ENCODE measurements around the gene MRGPRF.

Gene MRGPRF

DNA sequence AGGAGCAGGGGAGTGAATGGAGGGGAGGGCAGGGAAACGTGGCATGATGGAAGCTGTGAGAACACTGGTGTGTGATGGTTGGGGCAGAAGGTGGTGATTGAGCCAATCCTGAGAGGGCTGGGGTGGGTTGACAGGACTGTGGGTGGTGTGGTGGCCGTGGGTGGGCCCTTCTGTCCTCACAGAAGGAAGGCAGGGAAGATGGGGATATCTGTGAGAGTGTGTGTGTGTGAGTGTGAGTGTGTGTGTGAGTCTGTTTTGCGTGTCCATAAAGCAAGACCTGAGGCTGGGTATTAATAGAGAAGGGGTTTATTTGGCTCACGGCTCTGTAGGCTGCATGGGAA lies 48.6 kb upstream of the MRGPRF start:
- Histone ChIP-seq H3K4me3 (ENCODE audit: low read depth, low read length) (no peak overlapping the region), H3K4me1 (ENCODE audit: control insufficient read depth, insufficient read depth, low read length) (no peaks in the 10 kb centered on the region), H3K36me3 (ENCODE audit: control insufficient read depth in 2 of 2, insufficient read depth in 1 of 2, low read length in 2 of 2) (peaks cover 0 to 42% of the 10 kb centered on the region in 2 experiments; a peak in 2 of 3 replicates), H3K9me3 (ENCODE audit: control insufficient read depth, insufficient read depth, low read depth, low read length) (no peaks in the 10 kb centered on the region), H3K27ac (ENCODE audit: extremely low read depth, low read depth, low read length) (no peak overlapping the region)
- POLR2A ChIA-PET = no interaction called here
- TF ChIP-seq EGR2 (tag by site-specific recombination; IDR thresholded peaks at IDR 0.05; ENCODE audit: low read depth) (peak; percentile 82), ZFHX2 (tag by site-specific recombination; conservative IDR thresholded peaks at IDR 0.05) (peak; percentile 81), ZNF133 (tag by site-specific recombination; IDR thresholded peaks at IDR 0.05) (no peak)
- CTCF ChIA-PET = interaction anchor here (1.0 kb wide), 1 partner anchor 429 kb away, joined by 3 read pairs; no protein-coding TSS in a partner anchor

DNA sequence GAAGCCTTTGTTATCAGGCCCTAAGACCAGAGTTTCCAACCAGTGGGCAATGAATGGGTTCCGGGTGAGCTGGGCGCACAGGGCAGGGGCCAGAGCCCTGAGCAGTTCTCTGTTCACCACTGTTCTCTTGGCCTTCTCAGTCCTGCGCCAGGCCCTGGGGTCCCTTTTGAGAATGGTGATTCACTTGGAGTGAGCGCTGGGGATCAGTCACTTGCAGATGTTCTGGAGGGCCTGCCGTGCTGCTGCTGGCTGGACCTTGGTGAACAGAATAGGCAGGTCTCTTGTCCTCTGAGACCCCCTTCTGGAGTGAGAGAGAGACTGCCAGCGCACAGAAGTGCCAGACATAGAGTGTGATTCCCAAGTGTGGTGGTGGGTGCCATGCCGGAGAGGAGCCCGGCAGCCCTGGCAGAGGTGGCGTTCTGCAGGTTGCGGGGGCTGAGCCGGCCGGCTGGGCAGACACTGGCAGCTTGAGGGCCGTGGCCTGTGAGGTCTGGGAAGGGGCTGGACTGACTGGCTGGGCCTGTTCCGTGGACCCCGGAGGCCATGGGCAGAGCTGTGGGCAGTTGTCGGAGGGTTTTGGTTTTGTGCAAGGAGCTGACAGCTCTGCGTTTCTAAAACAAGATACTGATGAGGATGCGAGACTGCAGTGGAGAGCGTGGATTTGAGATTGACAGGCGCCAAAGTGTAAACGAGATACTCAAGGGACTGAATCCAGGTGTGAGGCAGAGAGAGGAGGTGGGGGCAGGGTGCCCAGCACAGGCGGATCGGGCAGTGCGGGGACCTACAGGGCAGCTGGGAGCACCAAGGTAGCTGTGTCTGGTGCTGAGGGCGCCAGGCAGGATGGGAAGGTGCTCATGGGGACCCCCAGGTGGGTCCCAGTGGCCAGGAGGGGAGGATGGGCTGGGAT lies 48.0 kb upstream of the MRGPRF start:
- Histone ChIP-seq H3K27ac (ENCODE audit: extremely low read depth, low read depth, low read length) (no peak overlapping the region), H3K9me3 (ENCODE audit: control insufficient read depth, insufficient read depth, low read depth, low read length) (no peaks in the 10 kb centered on the region), H3K4me3 (ENCODE audit: low read depth, low read length) (no peak overlapping the region), H3K4me1 (ENCODE audit: control insufficient read depth, insufficient read depth, low read length) (no peaks in the 10 kb centered on the region), H3K36me3 (ENCODE audit: control insufficient read depth in 2 of 2, insufficient read depth in 1 of 2, low read length in 2 of 2) (peaks cover 0 to 43% of the 10 kb centered on the region in 2 experiments; a peak in 2 of 3 replicates)
- TF ChIP-seq ZNF701 (tag by site-specific recombination; IDR thresholded peaks at IDR 0.05) (no peak), ZNF311 (tag by site-specific recombination; IDR thresholded peaks at IDR 0.05; ENCODE audit: borderline replicate concordance) (no peak), SP7 (tag by site-specific recombination; IDR thresholded peaks at IDR 0.05) (no peak), ZNF221 (tag by site-specific recombination; IDR thresholded peaks at IDR 0.05; ENCODE audit: borderline replicate concordance) (no peak), GFI1B (tag by site-specific recombination; IDR thresholded peaks at IDR 0.05) (no peak)
- ChIA-PET POLR2A (no interaction called here), CTCF (interaction anchor here (1.0 kb wide), 1 partner anchor 428 kb away, joined by 3 read pairs; no protein-coding TSS in a partner anchor)

DNA sequence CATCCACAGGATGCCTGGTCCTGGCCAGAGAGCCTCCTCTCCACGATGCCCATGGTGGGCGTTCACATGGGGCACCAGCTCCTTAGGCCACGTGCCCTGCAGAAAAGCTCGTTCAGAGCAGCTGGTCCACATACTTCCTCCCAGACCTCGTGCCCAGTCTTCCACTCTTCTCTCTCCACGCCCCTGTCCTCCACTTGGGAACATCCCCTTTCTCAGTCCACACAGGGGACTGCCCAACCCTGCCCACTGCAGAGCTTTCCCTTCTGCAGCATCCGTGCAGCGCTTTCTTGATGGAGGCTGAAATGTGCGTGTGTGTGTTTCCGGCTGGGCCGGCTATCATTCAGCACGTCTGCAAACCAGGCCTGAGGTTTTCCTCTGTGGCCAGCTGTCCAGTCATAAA lies 46.9 kb upstream of the MRGPRF start:
- TF ChIP-seq ZNF837 (tag by site-specific recombination; IDR thresholded peaks at IDR 0.05) = no peak
- no peak for TF ChIP-seq ZNF391 (tag by site-specific recombination; IDR thresholded peaks at IDR 0.05; ENCODE audit: borderline replicate concordance, low read depth)
- TF ChIP-seq ZNF843 (tag by site-specific recombination; IDR thresholded peaks at IDR 0.05) = no peak
- no peak for TF ChIP-seq ZBTB21 (tag by site-specific recombination; IDR thresholded peaks at IDR 0.05)
- TF ChIP-seq ZNF121 (tag by site-specific recombination; IDR thresholded peaks at IDR 0.05) = no peak
- H3K27ac ChIP-seq (ENCODE audit: extremely low read depth, low read depth, low read length) = no peak overlapping the region
- H3K4me3 ChIP-seq (ENCODE audit: low read depth, low read length) = no peak overlapping the region
- peaks cover 0 to 46% of the 10 kb centered on the region in 2 experiments; a peak in 2 of 3 replicates for H3K36me3 ChIP-seq (ENCODE audit: control insufficient read depth in 2 of 2, insufficient read depth in 1 of 2, low read length in 2 of 2)
- no peaks in the 10 kb centered on the region for H3K9me3 ChIP-seq (ENCODE audit: control insufficient read depth, insufficient read depth, low read depth, low read length)
- no peaks in the 10 kb centered on the region for H3K4me1 ChIP-seq (ENCODE audit: control insufficient read depth, insufficient read depth, low read length)
- ChIA-PET POLR2A (no interaction called here), CTCF (no interaction called here)

DNA sequence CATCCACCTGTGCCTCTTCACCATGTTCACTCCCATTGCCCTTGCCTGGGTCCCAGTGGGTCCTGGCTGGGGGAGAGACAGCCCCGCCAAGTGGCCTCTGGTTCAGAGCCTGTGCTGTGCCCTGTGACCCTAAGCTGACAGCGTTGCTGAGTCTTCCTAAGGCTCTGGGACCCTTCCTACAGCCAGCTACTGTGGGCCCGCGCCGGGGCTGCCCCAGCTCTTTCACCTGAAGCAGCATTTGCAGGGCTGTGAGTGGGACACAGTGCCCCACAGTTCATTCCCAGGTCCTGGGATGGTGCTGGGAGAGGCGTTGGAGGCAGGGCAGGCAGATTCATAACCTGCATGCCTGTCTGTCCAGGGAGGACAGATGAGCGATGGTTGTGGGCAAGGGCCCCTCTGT lies 46.4 kb upstream of the MRGPRF start:
- peaks cover 0 to 46% of the 10 kb centered on the region in 2 experiments; a peak in 1 of 3 replicates for H3K36me3 ChIP-seq (ENCODE audit: control insufficient read depth in 2 of 2, insufficient read depth in 1 of 2, low read length in 2 of 2)
- no peaks in the 10 kb centered on the region for H3K4me1 ChIP-seq (ENCODE audit: control insufficient read depth, insufficient read depth, low read length)
- no peaks in the 10 kb centered on the region for H3K9me3 ChIP-seq (ENCODE audit: control insufficient read depth, insufficient read depth, low read depth, low read length)
- ChIA-PET POLR2A (no interaction called here), CTCF (no interaction called here)
- no peak overlapping the region for H3K27ac ChIP-seq (ENCODE audit: extremely low read depth, low read depth, low read length)
- no peak overlapping the region for H3K4me3 ChIP-seq (ENCODE audit: low read depth, low read length)
- TF ChIP-seq ZNF664 (tag by site-specific recombination; IDR thresholded peaks at IDR 0.05) (no peak), IKZF3 (tag by site-specific recombination; IDR thresholded peaks at IDR 0.05) (no peak), ZNF707 (tag by site-specific recombination; IDR thresholded peaks at IDR 0.05) (no peak), ZNF155 (tag by site-specific recombination; IDR thresholded peaks at IDR 0.05) (no peak), ZNF175 (tag by site-specific recombination; IDR thresholded peaks at IDR 0.05) (no peak), ZNF660 (tag by site-specific recombination; IDR thresholded peaks at IDR 0.05) (no peak), ZNF571 (tag by site-specific recombination; IDR thresholded peaks at IDR 0.05) (no peak)
- TF ChIP-seq, protein P1, sequence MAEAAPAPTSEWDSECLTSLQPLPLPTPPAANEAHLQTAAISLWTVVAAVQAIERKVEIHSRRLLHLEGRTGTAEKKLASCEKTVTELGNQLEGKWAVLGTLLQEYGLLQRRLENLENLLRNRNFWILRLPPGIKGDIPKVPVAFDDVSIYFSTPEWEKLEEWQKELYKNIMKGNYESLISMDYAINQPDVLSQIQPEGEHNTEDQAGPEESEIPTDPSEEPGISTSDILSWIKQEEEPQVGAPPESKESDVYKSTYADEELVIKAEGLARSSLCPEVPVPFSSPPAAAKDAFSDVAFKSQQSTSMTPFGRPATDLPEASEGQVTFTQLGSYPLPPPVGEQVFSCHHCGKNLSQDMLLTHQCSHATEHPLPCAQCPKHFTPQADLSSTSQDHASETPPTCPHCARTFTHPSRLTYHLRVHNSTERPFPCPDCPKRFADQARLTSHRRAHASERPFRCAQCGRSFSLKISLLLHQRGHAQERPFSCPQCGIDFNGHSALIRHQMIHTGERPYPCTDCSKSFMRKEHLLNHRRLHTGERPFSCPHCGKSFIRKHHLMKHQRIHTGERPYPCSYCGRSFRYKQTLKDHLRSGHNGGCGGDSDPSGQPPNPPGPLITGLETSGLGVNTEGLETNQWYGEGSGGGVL (tag by site-specific recombination; IDR thresholded peaks at IDR 0.05) = no peak
- TF ChIP-seq, protein P2, sequence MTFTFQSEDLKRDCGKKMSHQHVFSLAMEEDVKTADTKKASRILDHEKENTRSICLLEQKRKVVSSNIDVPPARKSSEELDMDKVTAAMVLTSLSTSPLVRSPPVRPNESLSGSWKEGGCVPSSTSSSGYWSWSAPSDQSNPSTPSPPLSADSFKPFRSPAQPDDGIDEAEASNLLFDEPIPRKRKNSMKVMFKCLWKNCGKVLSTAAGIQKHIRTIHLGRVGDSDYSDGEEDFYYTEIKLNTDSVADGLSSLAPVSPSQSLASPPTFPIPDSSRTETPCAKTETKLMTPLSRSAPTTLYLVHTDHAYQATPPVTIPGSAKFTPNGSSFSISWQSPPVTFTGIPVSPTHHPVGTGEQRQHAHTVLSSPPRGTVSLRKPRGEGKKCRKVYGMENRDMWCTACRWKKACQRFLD (tag by site-specific recombination; IDR thresholded peaks at IDR 0.05) = no peak
- TF ChIP-seq, protein P3, sequence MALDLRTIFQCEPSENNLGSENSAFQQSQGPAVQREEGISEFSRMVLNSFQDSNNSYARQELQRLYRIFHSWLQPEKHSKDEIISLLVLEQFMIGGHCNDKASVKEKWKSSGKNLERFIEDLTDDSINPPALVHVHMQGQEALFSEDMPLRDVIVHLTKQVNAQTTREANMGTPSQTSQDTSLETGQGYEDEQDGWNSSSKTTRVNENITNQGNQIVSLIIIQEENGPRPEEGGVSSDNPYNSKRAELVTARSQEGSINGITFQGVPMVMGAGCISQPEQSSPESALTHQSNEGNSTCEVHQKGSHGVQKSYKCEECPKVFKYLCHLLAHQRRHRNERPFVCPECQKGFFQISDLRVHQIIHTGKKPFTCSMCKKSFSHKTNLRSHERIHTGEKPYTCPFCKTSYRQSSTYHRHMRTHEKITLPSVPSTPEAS (tag by site-specific recombination; IDR thresholded peaks at IDR 0.05) = no peak
